ENCODE measurements around the gene NCS1.

NCS1 gene

DNA sequence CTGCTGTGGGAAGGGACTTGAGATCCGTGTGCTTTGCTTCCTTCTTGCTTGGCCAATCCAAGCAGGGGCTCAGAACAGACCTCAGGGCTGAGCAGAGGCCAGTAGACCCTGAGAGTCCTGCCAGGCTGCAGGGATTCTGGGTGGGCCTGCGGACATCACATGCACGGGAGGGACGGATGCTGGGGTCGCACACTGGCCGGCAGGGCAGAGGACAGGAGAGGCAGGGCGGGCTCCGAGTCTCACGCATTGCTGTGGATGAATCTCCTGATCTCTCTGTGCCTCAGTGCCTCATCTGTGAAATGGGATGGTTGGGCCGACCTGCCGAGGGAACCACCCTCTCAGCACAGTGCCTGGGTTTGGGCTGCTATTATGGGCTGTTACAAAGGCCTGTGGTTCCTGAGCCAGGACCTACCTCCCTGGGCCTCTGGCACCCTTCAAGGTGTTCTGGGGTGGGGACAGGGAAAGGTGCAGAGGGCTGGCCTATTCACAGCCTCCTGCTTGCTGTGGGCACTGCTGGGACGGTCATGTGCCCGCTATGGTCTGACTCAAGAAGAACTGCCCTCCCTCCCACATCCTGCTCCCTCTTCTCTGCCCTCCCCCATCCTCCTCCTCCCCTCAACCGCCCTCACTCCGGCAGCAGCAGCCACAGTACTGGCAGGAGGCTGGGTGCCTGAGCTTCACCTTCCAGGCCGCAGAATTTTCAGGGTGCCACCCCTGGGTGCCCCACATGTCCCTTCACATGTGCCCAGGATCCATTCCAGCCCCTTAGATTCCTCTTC lies 43.3 kb downstream of the NCS1 start:
- no peak for DNase-seq

DNA sequence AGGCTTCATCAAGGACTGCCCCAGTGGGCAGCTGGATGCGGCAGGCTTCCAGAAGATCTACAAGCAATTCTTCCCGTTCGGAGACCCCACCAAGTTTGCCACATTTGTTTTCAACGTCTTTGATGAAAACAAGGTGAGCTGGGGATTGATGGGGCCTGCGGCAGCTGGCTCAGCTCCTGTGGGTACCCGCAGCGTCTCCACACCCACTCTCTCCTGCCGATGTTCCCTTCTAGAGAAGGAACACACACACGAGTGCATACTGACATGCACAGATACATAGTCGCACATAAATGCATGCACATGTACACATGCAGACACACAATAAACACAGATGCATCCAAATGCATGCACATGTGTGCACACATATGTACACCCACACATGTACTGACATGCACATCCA lies 45.6 kb downstream of the NCS1 start:
- DNase-seq, result no peak

DNA sequence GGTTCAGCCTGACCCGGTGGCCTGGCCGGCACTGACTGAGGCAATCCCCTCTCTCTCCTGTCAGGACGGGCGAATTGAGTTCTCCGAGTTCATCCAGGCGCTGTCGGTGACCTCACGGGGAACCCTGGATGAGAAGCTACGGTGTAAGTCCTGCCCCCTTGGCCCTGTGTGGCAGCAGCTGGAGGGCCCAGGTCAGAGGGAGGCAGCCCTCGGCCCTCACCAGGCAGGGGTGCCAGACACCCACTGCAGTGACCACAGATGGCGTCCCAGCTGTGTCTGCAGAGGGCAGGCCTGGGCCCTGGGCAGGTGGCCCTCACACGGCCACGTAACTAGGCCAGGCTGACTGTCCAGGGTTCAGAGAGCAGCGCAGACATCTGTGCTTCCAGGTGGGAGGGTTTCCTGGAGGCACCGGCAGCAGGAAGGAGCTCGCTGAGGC lies 47.5 kb downstream of the NCS1 start:
- DNase-seq, result no peak

DNA sequence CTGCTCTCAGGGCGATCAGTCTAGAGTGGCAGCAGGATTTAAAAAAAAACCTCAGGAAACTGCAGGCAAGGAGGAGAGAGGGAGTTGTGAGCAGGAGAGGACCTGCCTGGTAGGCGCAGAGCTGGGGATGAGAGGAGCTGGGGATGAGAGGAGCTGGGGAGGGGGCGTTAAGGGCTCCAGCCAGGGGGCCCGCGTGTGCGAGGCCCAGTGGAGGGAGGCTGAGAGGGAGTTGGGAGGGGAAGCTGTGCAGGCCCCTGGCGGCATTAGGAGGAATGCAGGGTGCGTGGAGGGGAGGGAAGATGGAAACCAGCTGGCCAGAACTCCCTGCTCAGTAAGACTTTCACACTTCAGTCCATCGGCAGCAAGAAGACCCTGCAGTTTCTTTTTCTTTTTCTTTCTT lies 48.1 kb downstream of the NCS1 start:
- DNase-seq, result no peak

DNA sequence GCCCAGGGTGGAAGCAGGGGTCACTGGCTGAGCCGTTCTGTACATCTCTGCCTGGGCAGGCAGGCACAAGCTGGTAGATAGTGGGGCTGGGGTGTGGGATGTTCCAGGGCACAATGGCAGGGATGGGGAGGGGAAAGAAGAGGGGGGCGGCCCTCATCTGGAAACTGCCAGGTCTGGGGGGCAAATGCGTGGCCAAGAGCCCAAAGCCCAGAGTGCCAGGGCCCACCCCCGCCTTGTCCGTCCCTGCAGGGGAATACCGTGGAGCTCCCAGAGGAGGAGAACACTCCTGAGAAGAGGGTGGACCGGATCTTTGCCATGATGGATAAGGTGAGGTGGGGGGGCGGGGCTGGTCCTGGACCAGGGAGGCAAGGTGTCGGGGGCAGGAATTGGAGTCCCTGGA lies 50.6 kb downstream of the NCS1 start:
- DNase-seq, result no peak

DNA sequence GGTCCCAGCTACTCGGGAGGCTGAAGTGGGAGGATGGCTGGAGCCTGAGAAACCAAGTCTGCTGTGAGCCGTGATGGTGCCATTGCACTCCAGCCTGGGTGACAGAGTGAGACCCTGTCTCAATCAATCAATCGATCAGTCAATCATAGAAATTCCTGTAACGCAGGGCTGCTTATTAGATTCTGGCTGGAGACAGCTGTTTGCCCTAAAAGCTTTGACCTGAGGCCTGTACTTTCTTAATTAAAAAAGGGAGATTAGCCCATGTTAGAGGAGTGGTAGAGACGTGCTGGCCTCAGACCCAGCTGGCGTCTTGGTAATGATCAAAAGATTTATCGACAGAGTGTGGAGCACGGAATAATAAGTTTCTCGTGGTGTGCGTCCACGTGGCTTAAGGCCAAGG lies 52.9 kb downstream of the NCS1 start:
- DNase-seq, result no peak

DNA sequence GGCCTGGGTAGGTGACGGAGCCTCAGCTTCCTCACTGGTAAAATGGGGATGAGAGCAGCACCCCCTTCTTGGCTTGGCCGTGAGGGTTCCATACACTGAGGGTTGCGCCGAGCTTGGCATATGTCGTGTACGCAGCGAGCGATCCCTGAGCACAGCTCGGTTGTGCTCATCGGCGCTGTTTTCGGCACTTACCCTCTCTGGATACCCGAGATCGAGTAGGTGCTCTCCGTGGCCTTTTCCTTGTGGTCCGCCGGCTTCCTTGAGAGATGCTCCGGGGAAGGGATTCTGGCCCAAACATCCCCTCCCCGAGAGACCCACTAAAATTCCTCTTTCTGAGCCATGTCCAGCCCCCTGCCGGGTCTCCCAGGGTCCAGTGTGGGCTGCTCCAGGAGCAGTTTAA lies 53.4 kb downstream of the NCS1 start:
- DNase-seq, result no peak

DNA sequence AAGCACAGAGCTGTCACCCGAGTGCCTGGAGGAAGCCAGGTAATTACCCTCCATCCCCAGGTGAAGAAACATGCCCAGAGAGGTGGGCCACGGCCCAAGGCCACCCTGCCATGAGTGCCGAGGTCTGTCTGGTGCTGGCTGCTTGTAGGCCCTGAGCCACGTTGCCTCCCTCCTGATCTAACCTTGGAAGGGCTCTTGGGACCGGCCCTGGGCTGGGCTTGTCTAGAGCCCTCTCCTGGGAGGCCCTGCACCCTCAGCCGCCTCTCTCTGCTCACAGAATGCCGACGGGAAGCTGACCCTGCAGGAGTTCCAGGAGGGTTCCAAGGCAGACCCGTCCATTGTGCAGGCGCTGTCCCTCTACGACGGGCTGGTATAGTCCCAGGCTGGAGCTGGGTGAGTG lies 53.9 kb downstream of the NCS1 start:
- no peak for DNase-seq

DNA sequence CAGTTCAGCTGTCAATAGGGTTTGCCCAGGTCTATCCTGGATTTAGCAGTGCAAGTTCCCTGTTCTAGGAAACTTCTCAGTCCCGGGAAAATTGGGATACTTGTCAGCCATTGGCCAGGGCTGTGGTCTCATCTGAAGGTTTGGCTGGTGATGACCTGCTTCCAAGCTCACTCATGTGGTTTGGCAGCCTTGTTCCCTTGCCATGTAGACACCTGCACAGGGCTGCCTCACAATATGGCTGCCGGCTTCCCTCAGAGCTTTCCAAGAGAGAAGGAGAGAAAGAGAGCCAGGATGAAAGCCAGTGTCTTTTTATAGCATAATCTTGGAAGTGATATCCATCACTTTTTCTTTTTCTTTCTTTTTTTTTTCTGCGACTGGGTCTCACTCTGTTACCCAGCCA lies 55.6 kb downstream of the NCS1 start:
- DNase-seq, result no peak

DNA sequence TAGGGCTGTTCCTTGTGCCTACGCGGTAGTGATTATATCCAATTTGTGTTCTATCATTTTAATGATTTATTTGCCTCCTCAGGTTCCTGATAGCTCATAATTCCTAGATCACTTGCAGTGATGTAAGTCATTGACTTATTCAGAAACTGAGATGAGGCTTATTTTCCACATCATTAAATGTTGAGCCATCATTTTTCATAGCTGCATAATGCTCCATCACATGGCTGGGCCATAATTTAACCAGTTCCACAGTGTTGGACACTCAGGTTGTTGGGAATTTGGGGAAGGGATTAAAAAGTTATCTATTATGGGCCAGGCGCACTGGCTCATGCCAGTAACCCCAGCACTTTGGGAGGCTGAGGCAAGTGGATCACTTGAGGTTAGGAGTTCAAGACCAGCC lies 57.6 kb downstream of the NCS1 start:
- DNase-seq, result no peak

DNA sequence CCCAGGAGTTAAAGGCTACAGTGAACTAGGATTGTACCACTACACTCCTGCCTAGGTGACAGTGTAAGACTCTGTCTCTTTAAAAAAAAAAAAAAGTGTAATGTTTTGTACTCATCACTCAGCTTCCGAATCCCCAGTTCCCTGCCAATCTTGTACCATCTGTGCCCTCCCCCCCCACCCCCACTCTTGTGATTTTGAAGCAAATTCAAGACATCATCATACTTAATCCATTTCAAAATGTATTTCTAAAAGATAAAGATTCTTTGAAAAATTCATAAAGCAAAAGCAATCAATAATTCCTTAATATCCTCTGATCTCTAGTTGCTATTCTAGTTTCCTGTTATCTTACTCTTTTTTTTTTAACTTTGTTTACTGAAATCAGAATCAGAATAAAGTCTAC lies 58.4 kb downstream of the NCS1 start:
- no peak for DNase-seq

DNA sequence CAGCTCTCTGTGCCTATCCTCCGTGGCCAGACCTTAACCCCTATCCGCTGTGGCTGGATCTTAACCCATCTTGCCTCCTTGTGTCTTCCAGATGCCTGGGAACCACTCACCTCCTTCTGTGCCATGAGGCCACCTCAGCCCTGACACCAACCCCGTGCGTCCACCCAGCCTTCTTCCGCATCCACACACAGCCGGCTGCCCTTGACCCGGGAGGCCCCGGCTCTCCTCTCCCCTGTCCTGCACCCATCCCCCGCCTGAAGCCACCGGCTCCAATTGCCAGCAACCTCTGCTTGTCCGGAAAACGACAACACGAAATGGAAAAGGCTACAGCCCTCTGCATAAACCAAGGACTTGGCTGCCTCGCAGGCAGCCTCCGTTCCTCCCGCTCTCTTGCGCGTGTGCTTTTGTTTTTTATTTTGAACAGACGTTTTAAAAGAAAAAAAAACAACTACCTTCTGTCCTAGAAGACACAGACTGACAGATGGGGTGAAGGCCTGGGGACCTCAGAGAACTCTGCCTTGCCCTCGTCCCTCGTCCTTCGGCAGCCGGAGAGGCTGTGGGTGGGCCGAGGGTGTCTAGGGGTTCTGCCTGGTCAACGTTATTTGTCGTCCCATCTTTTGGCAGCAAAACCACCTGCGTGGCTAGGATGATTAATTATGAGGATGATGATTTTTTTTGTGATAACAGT lies 60.8 kb downstream of the NCS1 start:
- no peak for DNase-seq

DNA sequence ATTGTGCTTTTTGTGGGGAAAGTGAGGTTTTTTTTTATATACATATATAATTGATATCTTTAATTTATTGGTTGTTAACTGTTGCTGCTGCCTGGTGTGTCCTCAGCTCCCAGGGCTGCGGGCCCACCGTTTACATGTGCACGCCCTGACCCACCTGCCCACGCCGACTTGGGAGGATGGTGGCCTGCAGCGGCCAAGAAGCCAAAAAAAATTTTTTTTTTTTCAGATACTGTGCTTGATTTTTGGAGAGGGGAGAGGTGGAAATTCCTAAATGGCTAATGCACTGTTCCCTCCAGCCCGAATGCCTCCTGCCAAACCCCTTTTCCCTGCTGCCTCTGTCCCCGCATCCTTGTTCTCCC lies 61.4 kb downstream of the NCS1 start:
- DNase-seq, result no peak

DNA sequence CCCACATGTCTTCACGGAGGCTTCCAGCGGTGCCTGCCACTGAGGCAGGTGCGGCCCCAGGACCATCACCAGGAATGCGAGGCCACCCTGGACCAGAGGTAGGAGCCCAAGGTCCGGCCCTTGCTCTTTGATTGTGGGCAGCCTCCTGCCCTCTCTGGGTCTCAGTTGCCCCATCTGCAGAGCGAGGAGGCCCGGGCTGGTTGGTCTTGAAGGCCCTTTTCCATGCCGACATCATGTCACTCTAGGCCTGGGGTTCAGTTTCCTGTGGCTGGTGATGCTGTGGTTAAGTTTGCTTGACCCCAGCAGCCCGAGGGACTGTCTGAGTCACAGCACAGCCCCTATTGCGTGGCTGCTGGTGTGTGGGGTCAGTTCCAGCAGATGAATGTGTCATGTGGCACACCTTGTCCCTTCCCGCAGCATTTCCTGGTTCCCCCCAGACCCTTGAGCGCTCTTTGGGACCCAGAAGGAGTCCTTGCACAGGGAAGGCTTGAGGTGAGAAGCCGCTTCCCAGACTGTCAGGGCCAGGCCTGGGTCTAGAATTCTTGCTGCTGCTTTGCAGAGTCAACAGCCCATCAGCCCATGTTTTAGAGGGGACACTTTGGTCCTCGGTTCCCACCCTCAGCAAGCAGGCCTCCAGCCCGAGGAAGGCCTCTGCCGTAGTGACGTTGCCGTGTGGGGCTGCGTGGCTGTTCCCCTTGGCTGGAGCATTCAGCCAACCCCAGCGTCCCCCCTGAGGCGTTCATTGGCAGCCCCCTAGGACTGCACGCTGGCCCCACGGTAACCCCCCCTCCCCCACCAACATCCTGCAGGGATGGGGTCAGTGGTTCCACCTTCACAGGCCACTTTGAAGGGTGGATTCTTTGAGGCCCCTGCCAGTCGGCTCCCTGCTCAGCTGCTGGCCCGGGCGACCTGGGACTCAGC lies 62.4 kb downstream of the NCS1 start:
- no peak for DNase-seq

DNA sequence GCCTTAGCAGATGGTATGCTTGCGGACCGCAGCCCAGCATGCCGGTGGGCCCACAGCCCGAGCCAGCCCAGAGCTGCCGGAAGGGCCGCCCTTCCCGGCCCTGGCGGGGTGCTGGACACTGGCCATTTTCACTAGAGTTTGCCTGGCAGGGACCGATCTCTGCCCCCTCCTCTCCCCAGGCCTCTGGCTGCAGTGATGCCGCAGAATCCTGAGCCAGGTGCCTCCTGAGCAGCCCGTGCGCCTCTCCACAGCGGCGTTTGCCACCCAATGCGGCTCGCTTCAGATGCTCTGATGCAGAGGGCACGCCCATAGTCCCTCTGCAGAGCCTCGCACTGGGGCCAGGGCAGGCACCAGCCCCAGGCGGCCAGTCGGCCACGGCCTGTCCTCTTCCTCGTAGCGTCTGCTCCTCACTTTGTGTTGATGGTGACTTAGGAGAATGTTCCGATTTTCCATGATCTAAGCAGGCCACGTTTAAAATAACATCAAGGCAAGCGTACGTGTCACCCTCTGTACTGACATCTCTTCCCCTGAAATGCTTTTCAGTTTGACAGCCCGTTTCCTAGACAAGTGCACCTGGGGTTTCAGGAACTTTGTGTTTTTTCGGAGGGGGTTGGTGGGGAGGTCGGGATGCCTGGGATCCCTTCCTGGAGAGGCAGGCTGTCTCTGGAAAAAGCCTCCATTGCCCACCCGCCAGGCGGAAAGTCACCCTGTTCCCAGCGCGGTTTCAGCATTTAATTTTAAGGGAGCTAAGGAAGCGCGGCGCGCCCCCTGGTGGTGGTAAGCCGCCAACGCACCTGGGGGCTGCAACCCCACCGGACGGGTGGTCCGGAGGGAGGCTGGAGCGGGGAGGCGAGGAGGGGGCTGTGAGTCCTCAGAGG lies 63.6 kb downstream of the NCS1 start:
- DNase-seq, result peak; percentile 42

DNA sequence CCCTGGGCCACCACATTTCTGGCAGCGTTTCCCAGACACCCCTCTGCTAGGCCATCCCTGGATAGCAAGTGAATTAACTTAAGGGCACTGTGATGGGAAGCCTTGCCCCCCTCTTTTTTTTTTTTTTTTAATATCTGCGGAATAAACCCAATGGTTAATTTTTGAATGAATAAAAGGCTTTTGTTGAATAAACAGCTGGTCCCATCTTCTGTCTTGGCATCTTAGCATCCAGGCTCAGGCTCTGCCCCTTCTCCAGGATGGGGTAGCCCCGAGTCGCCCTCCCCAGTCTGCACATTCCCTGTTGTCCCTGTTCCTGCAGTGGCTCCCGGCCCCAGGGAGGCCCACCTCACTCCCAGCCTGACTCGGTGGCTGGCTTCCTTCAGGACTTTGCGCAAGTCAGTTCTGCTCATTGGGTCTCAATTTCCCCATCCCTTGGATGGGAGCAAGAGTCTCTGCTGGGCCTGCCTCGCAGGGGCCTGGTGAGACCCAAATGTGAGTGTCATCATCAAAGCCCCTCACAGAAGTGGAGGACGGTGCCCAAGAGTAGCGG lies 64.3 kb downstream of the NCS1 start:
- DNase-seq, result no peak

DNA sequence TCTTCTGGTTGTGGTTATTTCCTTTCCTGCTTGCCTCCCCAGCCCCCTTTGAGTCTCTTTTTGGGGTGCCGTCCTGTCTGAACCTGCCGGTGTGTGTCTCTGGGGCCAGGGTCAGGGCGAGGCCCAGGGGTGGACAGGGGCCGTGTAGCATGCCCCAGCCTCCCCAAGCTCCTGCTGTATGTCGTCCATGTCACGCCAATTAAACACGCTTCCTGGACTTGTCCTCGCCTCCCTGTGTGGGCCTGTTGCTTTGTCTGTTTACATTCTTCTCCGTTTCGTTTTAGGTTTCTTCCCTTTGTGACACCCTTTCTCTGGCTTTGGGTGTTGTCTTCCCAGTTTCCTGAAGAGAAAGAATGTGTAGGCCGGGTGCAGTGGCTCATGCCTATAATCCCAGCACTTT lies 64.9 kb downstream of the NCS1 start:
- DNase-seq, result no peak

DNA sequence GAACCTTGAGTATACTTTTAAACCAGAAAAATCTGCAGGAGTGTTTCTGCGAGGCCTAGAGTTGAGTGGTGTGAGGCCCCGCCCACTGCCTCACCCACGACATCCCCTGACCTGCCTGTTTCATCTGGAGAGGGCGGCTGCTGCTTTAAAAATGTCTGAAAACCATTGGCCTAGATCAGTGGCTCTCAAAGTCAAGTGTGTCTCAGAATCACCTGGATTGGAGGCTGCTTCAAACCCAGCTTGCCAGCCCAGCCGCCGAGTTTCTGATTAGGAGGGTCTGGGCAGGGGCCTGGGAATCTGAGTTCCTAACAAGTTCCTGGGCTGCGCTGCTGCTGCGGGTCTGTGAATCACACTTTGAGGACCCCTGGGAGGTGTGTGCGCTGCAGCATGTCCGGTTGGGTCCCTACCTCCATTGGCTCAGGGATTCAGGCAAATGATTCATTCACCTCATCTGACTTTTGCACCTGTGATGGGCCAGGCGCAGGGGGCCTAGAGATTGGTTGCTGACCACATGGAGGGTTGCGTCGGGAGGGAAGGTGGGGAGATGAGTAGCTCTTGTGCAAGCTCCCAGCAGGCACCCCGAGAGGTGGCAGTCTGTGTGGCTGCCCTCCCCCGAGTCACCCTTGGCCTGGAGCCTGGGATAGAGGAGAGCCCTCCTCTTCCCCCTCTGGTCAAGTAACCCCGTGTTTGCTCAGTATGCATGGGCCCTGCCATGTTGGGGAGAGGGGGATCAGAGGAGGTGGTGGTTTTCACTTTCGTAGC lies 65.7 kb downstream of the NCS1 start:
- peak; percentile 53 for DNase-seq

DNA sequence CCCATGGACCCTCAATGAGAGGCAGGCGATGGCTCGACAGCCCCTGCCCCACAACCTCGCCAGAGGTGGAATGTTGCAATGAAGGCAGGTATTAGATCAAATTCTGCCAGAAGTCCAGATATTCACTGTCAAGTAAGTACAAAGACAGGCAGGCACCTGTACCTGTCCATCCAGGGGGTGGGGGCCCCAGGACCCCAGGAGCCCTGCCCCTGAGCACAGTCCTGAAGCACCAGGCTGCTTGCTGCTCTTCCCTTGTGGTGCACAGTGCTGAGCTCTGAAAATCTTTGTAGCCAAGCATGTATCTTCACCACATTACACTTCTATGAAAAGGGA lies 67.1 kb downstream of the NCS1 start:
- no peak for DNase-seq

DNA sequence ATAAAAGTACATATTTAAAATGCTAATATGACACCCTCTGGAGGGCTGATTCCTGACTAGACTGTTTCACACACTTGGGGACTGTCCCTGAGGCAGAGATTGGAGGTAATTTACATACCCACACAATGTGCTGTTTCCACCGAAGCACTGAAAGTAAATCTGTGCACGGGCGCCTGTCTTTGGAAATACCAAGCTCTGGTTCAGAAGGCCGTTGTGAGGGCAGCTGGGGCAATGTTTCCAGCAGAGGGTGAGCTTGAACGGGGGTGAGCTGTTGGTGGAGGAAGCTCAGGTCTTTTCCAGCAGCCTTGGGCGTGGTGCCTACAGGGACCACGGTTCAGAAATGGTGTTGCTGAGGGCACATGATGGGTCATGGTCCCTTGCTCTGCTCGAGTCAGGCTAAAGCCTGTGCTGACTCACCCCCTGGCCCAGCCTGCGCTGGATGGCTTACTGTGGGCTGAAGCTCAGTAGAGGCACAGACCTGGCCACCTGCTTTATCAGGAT lies 67.6 kb downstream of the NCS1 start:
- DNase-seq, result no peak

DNA sequence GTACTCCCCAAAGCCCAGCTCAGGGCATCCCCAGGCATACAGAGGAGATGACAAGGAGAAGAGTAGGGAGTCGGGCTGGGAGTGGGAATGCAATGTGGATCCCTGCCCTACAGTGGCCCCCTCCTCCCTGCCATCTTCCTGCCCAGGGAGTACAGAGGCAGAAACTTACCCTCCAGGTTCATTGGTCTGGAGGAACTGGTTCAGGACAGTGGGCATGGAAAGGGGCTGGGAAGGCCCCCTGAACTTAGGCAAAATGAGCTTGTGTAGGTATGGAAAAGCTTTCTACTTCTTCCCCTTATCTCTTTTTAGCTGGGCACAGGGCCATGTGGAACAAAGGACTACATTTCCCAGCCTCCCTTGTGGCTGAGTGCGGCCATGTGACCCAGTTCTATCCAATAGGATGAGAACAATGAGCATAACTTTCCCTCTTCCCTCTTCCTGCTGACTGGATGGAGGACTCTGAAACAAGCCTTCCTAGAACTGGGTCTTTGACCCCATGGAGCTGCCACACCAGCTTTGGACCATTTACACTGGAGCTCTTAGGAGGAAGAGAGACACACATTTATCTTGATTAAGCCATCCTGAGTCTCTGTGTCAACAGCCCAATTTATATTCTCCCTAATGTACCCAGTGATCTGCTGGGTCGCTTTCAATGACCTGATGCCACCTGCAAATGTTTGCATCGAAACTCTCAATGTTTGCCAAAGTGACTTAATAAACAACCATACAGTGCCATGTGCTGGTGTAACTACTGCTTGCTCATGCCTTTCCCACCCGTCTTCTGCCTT lies 68.4 kb downstream of the NCS1 start:
- peak; percentile 89 for DNase-seq
